NB4 (cell line): Measurements from ENCODE around the gene TRIM31.

Source experiments
- DNase-seq: peaks from one replicate; pipeline ENCODE4 v3.0.0; 2010; ENCODE audit warnings: low read depth
- H3K4me3 ChIP-seq: one replicate; pipeline ENCODE4 v1.5.1; 2011; ENCODE audit warnings: mild to moderate bottlenecking, low read depth, low read length, moderate library complexity
- MYC ChIP-seq: IDR thresholded peaks from 2 replicates; pipeline ENCODE4 v1.6.1; 2011; ENCODE audit warnings: low read depth, low read length
- POLR2A ChIP-seq: IDR thresholded peaks from 2 replicates; pipeline ENCODE4 v1.6.1; 2011; ENCODE audit warnings: mild to moderate bottlenecking; ENCODE audit not compliant: insufficient read length; ENCODE audit errors: extremely low read depth
- TF ChIP-seq, protein P1 (sequence below): IDR thresholded peaks from one replicate; pipeline ENCODE4 v1.5.1; 2012; ENCODE audit warnings: low read depth, low read length
- TF ChIP-seq, protein P2 (sequence below): IDR thresholded peaks from 2 replicates; pipeline ENCODE4 v1.6.1; 2011; ENCODE audit warnings: low read depth, low read length

TRIM31 gene

DNA sequence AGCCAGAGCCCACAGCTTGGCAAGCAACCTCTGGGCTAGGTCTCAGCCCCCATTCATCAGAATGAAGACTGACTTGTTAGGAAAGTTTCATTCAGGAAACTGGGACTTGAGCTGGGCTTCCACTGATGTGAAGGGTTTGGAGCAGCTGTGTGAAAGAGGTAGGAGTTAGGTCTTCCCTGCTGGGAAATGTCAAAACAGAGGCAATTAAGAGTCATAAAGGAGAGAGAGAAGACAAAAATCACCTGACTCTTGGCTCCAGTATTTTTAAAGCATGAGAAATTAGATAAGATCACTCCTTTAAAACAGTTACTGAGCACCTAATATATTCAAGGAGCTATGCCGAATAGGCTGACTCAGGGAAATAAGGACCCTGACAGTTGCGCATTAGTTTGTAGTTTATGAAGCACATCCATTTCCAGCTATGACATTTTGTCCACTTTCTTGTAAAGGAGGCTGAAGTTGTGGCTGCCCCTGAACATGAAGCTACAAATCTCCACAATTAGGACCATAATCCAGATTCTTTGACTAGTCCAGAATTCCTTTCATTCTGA is 19.1 kb upstream of the TRIM31 start:
- no peak for DNase-seq
- TF ChIP-seq, protein P1, sequence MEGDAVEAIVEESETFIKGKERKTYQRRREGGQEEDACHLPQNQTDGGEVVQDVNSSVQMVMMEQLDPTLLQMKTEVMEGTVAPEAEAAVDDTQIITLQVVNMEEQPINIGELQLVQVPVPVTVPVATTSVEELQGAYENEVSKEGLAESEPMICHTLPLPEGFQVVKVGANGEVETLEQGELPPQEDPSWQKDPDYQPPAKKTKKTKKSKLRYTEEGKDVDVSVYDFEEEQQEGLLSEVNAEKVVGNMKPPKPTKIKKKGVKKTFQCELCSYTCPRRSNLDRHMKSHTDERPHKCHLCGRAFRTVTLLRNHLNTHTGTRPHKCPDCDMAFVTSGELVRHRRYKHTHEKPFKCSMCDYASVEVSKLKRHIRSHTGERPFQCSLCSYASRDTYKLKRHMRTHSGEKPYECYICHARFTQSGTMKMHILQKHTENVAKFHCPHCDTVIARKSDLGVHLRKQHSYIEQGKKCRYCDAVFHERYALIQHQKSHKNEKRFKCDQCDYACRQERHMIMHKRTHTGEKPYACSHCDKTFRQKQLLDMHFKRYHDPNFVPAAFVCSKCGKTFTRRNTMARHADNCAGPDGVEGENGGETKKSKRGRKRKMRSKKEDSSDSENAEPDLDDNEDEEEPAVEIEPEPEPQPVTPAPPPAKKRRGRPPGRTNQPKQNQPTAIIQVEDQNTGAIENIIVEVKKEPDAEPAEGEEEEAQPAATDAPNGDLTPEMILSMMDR, result no peak
- TF ChIP-seq MYC, result no peak
- no peak for TF ChIP-seq POLR2A
- TF ChIP-seq, protein P2, sequence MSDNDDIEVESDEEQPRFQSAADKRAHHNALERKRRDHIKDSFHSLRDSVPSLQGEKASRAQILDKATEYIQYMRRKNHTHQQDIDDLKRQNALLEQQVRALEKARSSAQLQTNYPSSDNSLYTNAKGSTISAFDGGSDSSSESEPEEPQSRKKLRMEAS, result no peak
- H3K4me3 ChIP-seq, result no peak overlapping the region

DNA sequence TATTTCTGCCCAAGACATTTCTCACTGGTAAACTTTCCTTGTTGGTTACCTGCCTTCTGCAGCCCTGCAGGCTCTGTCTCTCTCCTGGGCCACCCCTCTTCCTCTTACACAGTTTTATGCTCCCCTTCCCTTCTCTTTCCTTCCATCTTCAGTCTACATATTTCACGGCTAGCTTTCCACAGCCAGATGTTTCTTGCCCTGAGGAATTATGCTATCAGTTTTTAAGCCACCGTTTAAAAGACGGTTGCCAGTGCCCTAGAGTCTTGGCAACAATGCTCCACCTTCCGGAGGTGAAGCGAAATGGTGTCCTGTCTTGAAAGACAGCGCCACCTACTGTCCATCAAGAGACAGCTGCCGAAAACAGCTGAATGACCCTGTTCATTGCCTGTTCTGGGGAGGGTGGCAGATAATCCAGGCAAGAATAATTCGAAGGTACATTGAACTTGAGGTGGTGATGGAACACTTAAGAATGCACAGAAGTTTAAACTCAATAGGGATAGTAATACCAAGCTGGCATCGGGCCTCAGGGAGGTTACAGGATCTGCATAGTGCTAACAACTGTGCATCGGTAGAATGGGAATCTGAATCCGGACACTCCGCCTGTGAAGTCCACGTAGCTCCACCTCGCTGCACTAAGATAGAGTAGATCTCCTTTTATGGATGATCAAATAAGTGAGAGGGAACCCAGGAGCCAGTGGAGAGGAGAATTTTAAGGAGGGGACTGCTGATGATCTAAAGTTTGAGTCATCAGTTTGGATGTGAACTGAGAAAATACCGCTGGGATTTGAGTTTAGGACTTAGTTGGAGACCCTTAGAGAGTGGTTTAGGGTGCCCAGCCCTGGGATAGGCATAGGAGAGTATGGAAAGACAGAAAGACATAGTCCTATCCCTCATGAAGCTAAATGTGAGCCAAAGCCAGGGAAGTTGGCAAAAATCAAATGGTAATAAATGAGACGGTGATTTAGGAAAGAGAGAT is 18.3 kb upstream of the TRIM31 start:
- TF ChIP-seq, protein P1, result peak; percentile 100
- TF ChIP-seq MYC, result no peak
- DNase-seq, result peak; percentile 86
- no peak overlapping the region for H3K4me3 ChIP-seq

DNA sequence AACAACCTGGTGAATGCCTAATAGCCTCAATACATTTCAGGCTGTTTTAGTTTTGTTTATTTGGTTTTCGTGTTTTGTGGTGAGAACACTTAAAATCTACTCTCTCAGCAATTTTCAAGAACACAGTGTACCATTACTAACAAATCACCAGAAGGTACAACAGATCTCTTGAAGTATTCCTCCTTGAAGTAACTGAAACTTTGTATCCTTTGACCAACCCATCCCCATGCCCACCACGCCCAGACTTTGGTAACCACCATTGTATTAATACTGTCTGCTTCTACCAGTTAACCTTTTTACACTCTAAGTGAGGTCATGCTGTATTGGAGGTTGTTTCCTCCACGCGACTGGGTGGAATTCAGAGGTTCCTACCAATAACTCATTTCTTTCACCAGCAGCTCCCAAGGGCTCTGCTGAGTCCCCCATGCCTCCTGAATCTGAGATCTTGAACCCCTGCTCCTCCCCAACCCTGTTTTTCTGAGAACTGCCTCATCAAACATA is 17.3 kb upstream of the TRIM31 start:
- TF ChIP-seq MYC, result no peak
- TF ChIP-seq, protein P1, result no peak
- no peak for TF ChIP-seq POLR2A
- TF ChIP-seq, protein P2, result no peak
- no peak overlapping the region for H3K4me3 ChIP-seq
- DNase-seq, result no peak

DNA sequence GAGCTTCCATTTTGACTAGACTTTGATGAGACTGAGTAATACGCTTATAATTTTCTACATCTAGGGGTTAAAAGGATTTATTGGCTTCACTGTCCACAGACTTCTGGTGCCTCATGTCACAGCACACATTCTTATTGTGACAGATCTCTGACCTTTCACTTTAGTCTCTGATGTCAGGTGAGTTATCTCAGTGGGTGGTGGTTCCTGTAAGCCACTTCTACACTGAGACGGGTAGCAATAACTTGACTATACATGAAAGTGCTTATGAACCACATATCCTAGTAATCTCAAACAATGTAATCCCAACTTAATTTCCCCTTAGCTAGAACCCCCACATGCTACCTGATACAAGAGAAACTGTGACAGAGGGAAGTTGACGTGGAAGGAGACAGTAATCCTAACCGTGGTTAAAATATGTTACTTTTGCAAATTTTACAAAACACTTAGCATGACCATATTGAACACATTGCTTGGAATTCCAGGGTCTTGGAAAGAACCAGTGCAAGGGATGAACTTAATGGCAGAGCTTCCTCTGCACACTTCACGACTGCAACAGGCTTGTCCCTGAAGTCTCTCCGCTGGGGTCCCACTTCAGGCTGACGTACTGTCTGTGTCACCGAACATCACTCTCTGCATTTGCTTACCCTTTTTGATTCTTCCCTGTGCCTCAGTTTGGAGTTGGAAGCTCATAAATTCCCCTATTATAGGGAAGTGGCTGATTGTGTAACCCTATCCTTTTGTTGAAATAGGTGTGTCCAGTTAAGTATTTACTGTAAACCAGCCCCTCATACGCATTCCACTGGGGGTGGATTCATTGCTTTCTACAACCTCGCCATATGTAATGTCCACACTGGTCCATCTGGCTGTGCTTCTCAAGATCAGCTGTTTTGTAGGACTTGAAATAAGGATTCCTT is 16.6 kb upstream of the TRIM31 start:
- no peak overlapping the region for H3K4me3 ChIP-seq
- TF ChIP-seq POLR2A (no peak), MYC (no peak)
- TF ChIP-seq, protein P2, result no peak
- TF ChIP-seq, protein P1, result no peak
- DNase-seq, result no peak

DNA sequence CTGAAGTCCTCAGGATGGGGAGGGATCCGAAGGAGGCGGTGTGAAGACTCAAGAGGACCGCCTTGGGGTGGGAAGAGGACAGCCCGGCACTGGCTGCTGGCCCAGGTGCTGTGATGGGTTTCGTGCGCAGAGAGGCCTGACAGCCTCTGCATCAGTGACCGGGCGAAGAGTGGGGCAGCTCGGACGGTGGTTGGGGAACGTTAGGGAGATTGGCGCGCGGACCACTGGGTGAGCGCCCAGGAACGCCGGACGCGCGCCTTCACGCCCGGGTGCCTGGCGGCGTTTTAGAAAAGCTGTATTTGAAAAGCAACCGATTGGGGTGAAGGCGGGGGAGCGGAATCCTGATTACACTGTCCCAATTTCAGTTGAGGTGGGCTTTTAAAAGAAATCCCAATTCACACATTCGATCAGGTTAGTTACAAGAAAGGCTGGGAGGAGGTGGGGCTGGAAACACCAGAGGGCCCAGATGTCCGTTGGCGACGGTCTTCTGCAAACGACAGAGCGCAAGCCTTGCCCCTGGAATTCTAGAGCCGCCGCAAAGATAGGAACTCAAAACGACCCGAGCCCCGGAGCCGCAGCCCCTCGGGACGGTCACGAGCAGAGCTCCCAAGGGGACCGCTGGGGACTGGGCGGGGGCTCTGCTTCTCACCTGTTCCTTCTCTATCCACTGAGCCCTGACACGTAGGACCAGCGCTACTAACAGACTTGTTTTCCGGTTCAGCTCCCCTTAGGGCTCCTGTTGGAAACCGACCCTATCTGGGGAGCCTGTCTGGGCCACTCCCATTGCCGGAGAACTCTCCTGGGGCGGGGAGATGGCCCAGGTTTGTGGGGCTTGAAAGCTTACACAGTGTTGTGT is 14.6 kb upstream of the TRIM31 start:
- TF ChIP-seq, protein P2, result no peak
- TF ChIP-seq POLR2A (no peak), MYC (no peak)
- TF ChIP-seq, protein P1, result no peak
- no peak overlapping the region for H3K4me3 ChIP-seq
- DNase-seq, result no peak
